OCI-LY1 (cell line): Measurements from ENCODE around the gene NSF.

Experiments
- H2AFZ ChIP-seq: fragments of 200-600 bp; sonication (generic), shearing (Covaris generic); 2 replicates; pipeline ENCODE4 v1.6.0; 2014; ENCODE audit warnings: antibody characterized with exemption, mild to moderate bottlenecking, low read length
- H3F3A ChIP-seq: fragments of 200-600 bp; sonication (generic), shearing (Covaris generic); 2 replicates; pipeline ENCODE4 v1.6.0; 2014; ENCODE audit warnings: mild to moderate bottlenecking, antibody characterized with exemption, low read length, moderate library complexity; ENCODE audit not compliant: insufficient read depth
- H3K27ac ChIP-seq: fragments of 200-600 bp; sonication (generic); 2 replicates; pipeline ENCODE4 v1.5.1; 2014; ENCODE audit warnings: low read length, mixed run types, mild to moderate bottlenecking, low read depth; ENCODE audit not compliant: poor library complexity, severe bottlenecking
- H3K27me3 ChIP-seq: fragments of 200-600 bp; sonication (generic); 2 replicates; pipeline ENCODE4 v1.6.0; 2014; ENCODE audit warnings: antibody characterized with exemption, mild to moderate bottlenecking, low read length, moderate library complexity; ENCODE audit not compliant: insufficient read depth
- H3K36me3 ChIP-seq: fragments of 200-600 bp; sonication (generic); 2 replicates; pipeline ENCODE4 v1.6.1; 2014; ENCODE audit warnings: mild to moderate bottlenecking, antibody characterized with exemption, low read length, moderate library complexity, mixed read lengths; ENCODE audit not compliant: insufficient read depth
- H3K4me1 ChIP-seq: fragments of 200-600 bp; sonication (generic); 2 replicates; pipeline ENCODE4 v1.5.1; 2014; ENCODE audit warnings: mild to moderate bottlenecking, low read length, moderate library complexity; ENCODE audit not compliant: insufficient read depth, severe bottlenecking
- H3K4me2 ChIP-seq: fragments of 200-600 bp; sonication (generic), shearing (Covaris generic); 2 replicates; pipeline ENCODE4 v1.6.1; 2014; ENCODE audit warnings: low read length
- H3K4me3 ChIP-seq: fragments of 200-600 bp; sonication (generic); 2 replicates; pipeline ENCODE4 v1.5.1; 2014; ENCODE audit warnings: low read length, low read depth, mild to moderate bottlenecking, mixed read lengths; ENCODE audit not compliant: poor library complexity, severe bottlenecking
- H3K79me2 ChIP-seq: fragments of 200-600 bp; shearing (Covaris generic); 2 replicates; pipeline ENCODE4 v1.6.1; 2016; ENCODE audit warnings: mixed run types, low read length, mixed read lengths; ENCODE audit not compliant: insufficient read depth
- H3K9ac ChIP-seq: fragments of 200-600 bp; sonication (generic), shearing (Covaris generic); 2 replicates; pipeline ENCODE4 v1.6.1; 2014; ENCODE audit warnings: mild to moderate bottlenecking, low read length, mixed read lengths
- H3K9me2 ChIP-seq: fragments of 200-600 bp; sonication (generic), shearing (Covaris generic); 2 replicates; pipeline ENCODE4 v1.6.1; 2014; ENCODE audit warnings: low read depth, mild to moderate bottlenecking, low read length, mixed read lengths
- H3K9me3 ChIP-seq: fragments of 200-600 bp; shearing (Covaris generic); 2 replicates; pipeline ENCODE4 v1.6.1; 2014; ENCODE audit warnings: low read length, mixed read lengths
- H4K20me1 ChIP-seq: fragments of 200-600 bp; sonication (generic), shearing (Covaris generic); 2 replicates; pipeline ENCODE4 v1.6.0; 2016; ENCODE audit warnings: mild to moderate bottlenecking, low read length; ENCODE audit not compliant: insufficient read depth
- CTCF ChIP-seq: fragments of 200-600 bp; sonication (generic), shearing (Covaris generic); IDR thresholded peaks from 2 replicates; pipeline ENCODE4 v1.5.1; 2017; ENCODE audit warnings: mild to moderate bottlenecking, antibody characterized with exemption, low read length, moderate library complexity, mixed read lengths
- EZH2 ChIP-seq: fragments of 200-600 bp; sonication (generic), shearing (Covaris generic); IDR thresholded peaks from 2 replicates; pipeline ENCODE4 v1.8.0; 2017; ENCODE audit warnings: borderline replicate concordance, mixed run types, mild to moderate bottlenecking, antibody characterized with exemption, low read length, moderate library complexity, mixed read lengths

The NSF gene

GRCh38 chr17:46741122-46741730, 150.8 kb downstream of the NSF start:
- H3K9me3 ChIP-seq = no peaks in the 10 kb centered on the region
- no peaks in the 10 kb centered on the region for H4K20me1 ChIP-seq
- no peaks in the 10 kb centered on the region for H3K79me2 ChIP-seq

GRCh38 chr17:46742565-46743270, 152.2 kb downstream of the NSF start:
- peaks cover 15% of the 10 kb centered on the region for H3K36me3 ChIP-seq
- no peak overlapping the region for H3K4me3 ChIP-seq
- H3K27ac ChIP-seq = no peak overlapping the region
- H3K9me3 ChIP-seq = no peaks in the 10 kb centered on the region
- no peak overlapping the region for H3K9ac ChIP-seq
- H4K20me1 ChIP-seq = no peaks in the 10 kb centered on the region
- H2AFZ ChIP-seq = no peak overlapping the region
- TF ChIP-seq EZH2 = no peak
- no peak for TF ChIP-seq CTCF
- no peak overlapping the region for H3K4me2 ChIP-seq
- no peaks in the 10 kb centered on the region for H3K79me2 ChIP-seq
- H3F3A ChIP-seq = no peaks in the 10 kb centered on the region
- no peaks in the 10 kb centered on the region for H3K27me3 ChIP-seq
- H3K9me2 ChIP-seq = no peaks in the 10 kb centered on the region
- H3K4me1 ChIP-seq = no peaks in the 10 kb centered on the region

More at GRCh38 chr17:46741122-46741730, 150.8 kb downstream of the NSF start:
- peaks cover 15% of the 10 kb centered on the region for H3K4me1 ChIP-seq
- TF ChIP-seq CTCF (no peak), EZH2 (no peak)
- H3K27ac ChIP-seq = no peak overlapping the region
- no peaks in the 10 kb centered on the region for H3F3A ChIP-seq
- no peak overlapping the region for H3K4me2 ChIP-seq
- no peak overlapping the region for H3K9ac ChIP-seq
- no peaks in the 10 kb centered on the region for H3K9me2 ChIP-seq
- H3K36me3 ChIP-seq = peaks cover 15% of the 10 kb centered on the region
- H3K4me3 ChIP-seq = no peak overlapping the region
- no peak overlapping the region for H2AFZ ChIP-seq
- no peaks in the 10 kb centered on the region for H3K27me3 ChIP-seq

GRCh38 chr17:46744441-46744840, 154.0 kb downstream of the NSF start:
- H3K4me2 ChIP-seq = no peak overlapping the region
- H3K9ac ChIP-seq = no peak overlapping the region
- no peaks in the 10 kb centered on the region for H3K79me2 ChIP-seq
- no peaks in the 10 kb centered on the region for H4K20me1 ChIP-seq
- H3K4me1 ChIP-seq = peaks cover 11% of the 10 kb centered on the region
- no peaks in the 10 kb centered on the region for H3K9me2 ChIP-seq
- peaks cover 18% of the 10 kb centered on the region; the same call in 1 of the 2 replicates for H3K36me3 ChIP-seq
- no peaks in the 10 kb centered on the region for H3K9me3 ChIP-seq
- H2AFZ ChIP-seq = no peak overlapping the region
- H3K4me3 ChIP-seq = no peak overlapping the region
- H3F3A ChIP-seq = no peaks in the 10 kb centered on the region
- TF ChIP-seq EZH2 = no peak
- H3K27ac ChIP-seq = no peak overlapping the region
- H3K27me3 ChIP-seq = no peaks in the 10 kb centered on the region
